OCI-LY7 (cell line): ENCODE results near the gene KIF26A. TPM values are rescaled to one million over a fixed set of nuclear protein-coding genes. Genes with fewer than 3 reads are reported as not detected.
A peak's percentile ranks its signal among the peaks of the same experiment; 100 is the strongest.

ENCODE experiments used
- BruUV-seq: library from RNA; stranded (reverse); fragments of 400-500 nt; replicated peaks from 2 replicates; lab custom pipeline; 2021; lab: Mats Ljungman, UMichigan
- CTCF ChIA-PET: fragments of 300-600 bp; sonication (Branson Sonifier 250); formaldehyde crosslinking; loops from one replicate; lab custom pipeline; 2022; ENCODE audit warnings: antibody characterized with exemption; ENCODE audit not compliant: unreplicated experiment; lab: Charles Lee
- POLR2A ChIA-PET: fragments of 300-600 bp; sonication (Branson Sonifier 250); formaldehyde crosslinking; loops from one replicate; lab custom pipeline; 2022; ENCODE audit warnings: antibody characterized with exemption; lab: Charles Lee
- DNase-seq: peaks from one replicate; pipeline ENCODE4 v3.0.0-alpha.2; 2015; ENCODE audit warnings: low spot score
- H2AFZ ChIP-seq: fragments of 200-600 bp; sonication (generic), shearing (Covaris generic); 2 replicates; pipeline ENCODE4 v1.6.1; 2014; ENCODE audit warnings: mild to moderate bottlenecking, antibody characterized with exemption, low read length, moderate library complexity
- H3K27ac ChIP-seq: fragments of 200-600 bp; sonication (generic); 2 replicates; pipeline ENCODE4 v1.5.1; 2014; ENCODE audit warnings: mixed run types, low read depth, mild to moderate bottlenecking, moderate library complexity, low read length, inconsistent platforms; ENCODE audit not compliant: poor library complexity, severe bottlenecking
- H3K36me3 ChIP-seq: fragments of 200-600 bp; sonication (generic); 2 replicates; pipeline ENCODE4 v1.6.1; 2014; ENCODE audit warnings: mild to moderate bottlenecking, antibody characterized with exemption, low read length, moderate library complexity, mixed read lengths; ENCODE audit not compliant: insufficient read depth
- H3K4me1 ChIP-seq: fragments of 200-600 bp; sonication (generic); 2 replicates; pipeline ENCODE4 v1.5.1; 2014; ENCODE audit warnings: mild to moderate bottlenecking, low read length; ENCODE audit not compliant: insufficient read depth, poor library complexity, severe bottlenecking
- H3K4me2 ChIP-seq: fragments of 200-600 bp; sonication (generic); 2 replicates; pipeline ENCODE4 v1.6.1; 2014; ENCODE audit warnings: mild to moderate bottlenecking, low read length
- H3K4me3 ChIP-seq: fragments of 200-600 bp; sonication (generic); 2 replicates; pipeline ENCODE4 v1.5.1; 2014; ENCODE audit warnings: mild to moderate bottlenecking, low read depth, low read length; ENCODE audit not compliant: poor library complexity, severe bottlenecking
- H3K79me2 ChIP-seq: fragments of 200-600 bp; sonication (generic); 2 replicates; pipeline ENCODE4 v1.6.1; 2016; ENCODE audit warnings: low read depth, mild to moderate bottlenecking, low read length, moderate library complexity, mixed read lengths; ENCODE audit not compliant: insufficient read depth
- H3K9me2 ChIP-seq: fragments of 200-600 bp; sonication (generic); 2 replicates; pipeline ENCODE4 v1.6.1; 2016; ENCODE audit warnings: mild to moderate bottlenecking, low read length, mixed read lengths; ENCODE audit not compliant: insufficient read depth
- H3K9me3 ChIP-seq: fragments of 200-600 bp; sonication (generic); 2 replicates; pipeline ENCODE4 v1.6.1; 2014; ENCODE audit warnings: mild to moderate bottlenecking, mixed run types, low read length, mixed read lengths
- H4K20me1 ChIP-seq: fragments of 200-600 bp; sonication (generic); 2 replicates; pipeline ENCODE4 v1.6.1; 2014; ENCODE audit warnings: mild to moderate bottlenecking, antibody characterized with exemption, low read length, moderate library complexity, mixed read lengths; ENCODE audit not compliant: insufficient read depth
- CTCF ChIP-seq: fragments of 200-600 bp; sonication (generic); conservative IDR thresholded peaks from 2 replicates; pipeline ENCODE4 v1.5.1; 2014; ENCODE audit warnings: mild to moderate bottlenecking, antibody characterized with exemption, low read length, moderate library complexity, mixed read lengths
- EZH2phosphoT487 ChIP-seq: fragments of 200-600 bp; sonication (generic); IDR thresholded peaks from 2 replicates; pipeline ENCODE4 v1.6.1; 2018; ENCODE audit warnings: low read depth, borderline replicate concordance, mild to moderate bottlenecking, mixed run types, antibody characterized with exemption, low read length, moderate library complexity, mixed read lengths
- intact Hi-C: fragments of 100-400 bp; cut with micrococcal nuclease; formaldehyde crosslinking; loops from one replicate; pipeline ENCODE4 v1.10.0; 2022; ENCODE audit not compliant: unreplicated experiment
- total RNA-seq, 2 experiments: library from RNA; depleted of rRNA in 1 of 2; stranded (reverse); fragments of >200 nt in 1 of 2; shearing (Covaris generic) in 1 of 2; gene quantifications; 2 replicates each; pipeline ENCODE4 v1.2.3, GENCODE V29; 2014 to 2022

The KIF26A gene
- total RNA-seq, 2 experiments from 2014 or later, result not detected

- H3K79me2 ChIP-seq, result no peaks in the 10 kb centered on the region
- H3K4me3 ChIP-seq, result no peak overlapping the region
- H3K36me3 ChIP-seq, result no peaks in the 10 kb centered on the region
- H3K9me2 ChIP-seq, result no peaks in the 10 kb centered on the region
- no TSS peak for BruUV-seq
- no peak for DNase-seq
- ChIA-PET POLR2A (no interaction called here), CTCF (interaction anchor here (0.6 kb wide), 1 partner anchor 722 kb away, joined by 6 read pairs; no protein-coding TSS in a partner anchor)
- peaks cover 8% of the 10 kb centered on the region for H3K9me3 ChIP-seq
- H3K4me1 ChIP-seq, result no peaks in the 10 kb centered on the region
- no peak for TF ChIP-seq EZH2phosphoT487
- TF ChIP-seq CTCF, result no peak
- H3K4me2 ChIP-seq, result no peak overlapping the region
- H4K20me1 ChIP-seq, result no peaks in the 10 kb centered on the region
- no peak overlapping the region for H3K27ac ChIP-seq
- H2AFZ ChIP-seq, result no peak overlapping the region
- intact Hi-C loops, result no loop called here
Observed at GRCh38 chr14:104134061-104134965, 4.1 kb upstream of the KIF26A start.

GRCh38 chr14:104135121-104135903 lies 3.1 kb upstream of the KIF26A start:
- no TSS peak for BruUV-seq
- POLR2A ChIA-PET, result no interaction called here

More at GRCh38 chr14:104135121-104135903, 3.1 kb upstream of the KIF26A start:
- TF ChIP-seq CTCF (peak; percentile 34; the same call in 1 of the 2 replicates), EZH2phosphoT487 (no peak)
- Histone ChIP-seq H3K27ac (no peak overlapping the region), H3K36me3 (no peaks in the 10 kb centered on the region), H3K4me2 (no peak overlapping the region), H3K4me1 (no peaks in the 10 kb centered on the region), H4K20me1 (no peaks in the 10 kb centered on the region), H3K9me2 (no peaks in the 10 kb centered on the region), H3K79me2 (no peaks in the 10 kb centered on the region), H2AFZ (no peak overlapping the region), H3K9me3 (no peaks in the 10 kb centered on the region), H3K4me3 (no peak overlapping the region)
- intact Hi-C loops, result no loop called here
- no peak for DNase-seq
- CTCF ChIA-PET, result no interaction called here
